GM12878 (cell line): ENCODE data around the gene LSM12. TPM values are rescaled to one million over a fixed set of nuclear protein-coding genes. Genes with fewer than 3 reads are reported as not detected.
"Not testable (repeated sequence)": the region's sequence is repeated elsewhere in the genome, so short reads cannot be mapped to it uniquely, and the experiment has no call there.

Experiments used
- ATAC-seq: fragments of 200-7000 bp; cut with Tn5 transposase; 3 replicates; pipeline ENCODE4 v1.9.1; 2020; ENCODE audit warnings: mild to moderate bottlenecking, moderate library complexity
- BruUV-seq: library from RNA; stranded (reverse); fragments of 400-500 nt; replicated peaks from 2 replicates; lab custom pipeline; 2021; lab: Mats Ljungman, UMichigan
- CTCF ChIA-PET: fragments of 300-600 bp; sonication (Branson Sonifier 250); formaldehyde crosslinking; extraction: SDS; loops from one replicate; lab custom pipeline; 2021; ENCODE audit warnings: inconsistent platforms; lab: Yijun Ruan, JAX
- POLR2A ChIA-PET: fragments of 350-600 bp; formaldehyde crosslinking; extraction: SDS; loops from one replicate; lab custom pipeline; 2021; ENCODE audit warnings: inconsistent platforms; lab: Charles Lee
- RAD21 ChIA-PET: fragments of 300-600 bp; sonication (Branson Sonifier 250); formaldehyde crosslinking; loops from one replicate; lab custom pipeline; 2023; ENCODE audit warnings: antibody characterized with exemption; ENCODE audit not compliant: unreplicated experiment; lab: Charles Lee
- SMC1A ChIA-PET: fragments of 300-600 bp; sonication (Branson Sonifier 250); formaldehyde crosslinking; loops from one replicate; lab custom pipeline; 2023; ENCODE audit not compliant: unreplicated experiment, uncharacterized antibody; lab: Charles Lee
- DNase-seq: peaks from one replicate; pipeline ENCODE4 v3.0.0-alpha.2; 2011; ENCODE audit warnings: low read depth, low spot score
- FAIRE-seq: peaks from 3 replicates; lab custom pipeline; 2011; peaks lifted over from hg19 to GRCh38; lab: Jason Lieb, UNC
- H2AFZ ChIP-seq: 2 replicates; pipeline ENCODE4 v1.6.0; 2011; ENCODE audit warnings: low read depth, low read length, control low read depth; ENCODE audit not compliant: control insufficient read depth
- H3K27ac ChIP-seq: 2 replicates; pipeline ENCODE4 v1.5.1; 2011; ENCODE audit warnings: control low read depth; ENCODE audit not compliant: control insufficient read depth, insufficient read depth
- H3K27me3 ChIP-seq, 2 experiments: replicated peaks in 1 of 2; 2 replicates each; pipeline versions ENCODE4 v1.6.0 to v1.6.1; 2011; ENCODE audit warnings: low read length in 1 of 2; ENCODE audit not compliant: control insufficient read depth in 2 of 2, insufficient read depth in 2 of 2
- H3K36me3 ChIP-seq, 2 experiments: 2 replicates each; pipeline ENCODE4 v1.5.1; 2011; ENCODE audit warnings: low read length in 1 of 2; ENCODE audit not compliant: control insufficient read depth in 2 of 2, insufficient read depth in 2 of 2
- H3K4me1 ChIP-seq: 2 replicates; pipeline ENCODE4 v1.6.1; 2011; ENCODE audit warnings: mild to moderate bottlenecking, low read length, moderate library complexity, mixed read lengths; ENCODE audit not compliant: control insufficient read depth, insufficient read depth
- H3K4me2 ChIP-seq: 2 replicates; pipeline ENCODE4 v1.6.0; 2011; ENCODE audit warnings: control low read depth; ENCODE audit not compliant: control insufficient read depth, insufficient read depth
- H3K4me3 ChIP-seq: fragments of 200-600 bp; sonication (generic); 2 replicates; pipeline ENCODE4 v1.5.1; 2016
- H3K79me2 ChIP-seq: 2 replicates; pipeline ENCODE4 v1.6.0; 2011; ENCODE audit warnings: low read length; ENCODE audit not compliant: control insufficient read depth, insufficient read depth
- H3K9ac ChIP-seq: 2 replicates; pipeline ENCODE4 v1.8.0; 2011; ENCODE audit warnings: low read length, control low read depth, mixed read lengths; ENCODE audit not compliant: control insufficient read depth, insufficient read depth
- H3K9me3 ChIP-seq: replicated peaks from 3 replicates; pipeline ENCODE4 v1.5.1; 2011; ENCODE audit warnings: mild to moderate bottlenecking, low read length; ENCODE audit not compliant: control insufficient read depth, insufficient read depth
- H4K20me1 ChIP-seq: 2 replicates; pipeline ENCODE4 v1.6.0; 2011; ENCODE audit not compliant: control insufficient read depth, insufficient read depth
- BCL11A ChIP-seq: IDR thresholded peaks from 2 replicates; pipeline ENCODE4 v1.6.1; 2011; ENCODE audit warnings: low read depth, low read length
- ESRRA ChIP-seq: IDR thresholded peaks from 2 replicates; pipeline ENCODE4 v1.6.1; 2012; ENCODE audit warnings: mild to moderate bottlenecking, low read length, improper control_type of control experiment
- SIN3A ChIP-seq: IDR thresholded peaks from 2 replicates; pipeline ENCODE4 v1.6.1; 2012; ENCODE audit warnings: low read depth, low read length, improper control_type of control experiment
- WGBS: methylation state at CpG from one replicate; pipeline ENCODE4 v1.1.6; 2016; ENCODE audit warnings: low lambda C conversion rate; ENCODE audit not compliant: insufficient replicate concordance, insufficient coverage; ENCODE audit errors: missing lambda C conversion rate; 5-methylcytosine and 5-hydroxymethylcytosine counted together
- in situ Hi-C: fragments of 300-500 bp; cut with MboI; formaldehyde crosslinking; loops from 9 replicates; pipeline ENCODE4 v1.14.3; 2018; ENCODE audit warnings: mixed read lengths
- intact Hi-C: fragments of 100-400 bp; cut with micrococcal nuclease; formaldehyde crosslinking; loops from one replicate; pipeline ENCODE4 v1.14.2; 2022; ENCODE audit not compliant: unreplicated experiment
- polyA plus RNA-seq, 11 experiments: library from polyadenylated mRNA; depleted of rRNA in 4 of 11; unstranded in 6 of 11; stranded (reverse) in 5 of 11; fragments of >200 nt; fragmentation: Nextera tagmentation in 4 of 11; fragmentation: Illumina TruSeq in 1 of 11; extraction: Ambion mirVana in 4 of 11; extraction: Trizol in 1 of 11; gene quantifications; 1 replicate in 1 of 11; 2 replicates in 10 of 11; pipeline versions ENCODE4 v1.2.1 to v1.2.3, GENCODE V29; 2011 to 2016; ENCODE audit warnings: inconsistent platforms in 2 of 11, missing spikeins in 2 of 11, low read depth in 1 of 11
- total RNA-seq, 4 experiments: library from RNA; depleted of rRNA in 3 of 4; stranded (reverse); fragments of >200 nt in 3 of 4; fragmentation: Illumina TruSeq in 1 of 4; extraction: Trizol in 1 of 4; gene quantifications; 2 replicates each; pipeline versions ENCODE4 v1.2.1 to v1.2.3, GENCODE V29; 2013 to 2021
- TF ChIP-seq, protein P1 (sequence below), 3 experiments: IDR thresholded peaks in 2 of 3; conservative IDR thresholded peaks in 1 of 3; 2 replicates each; pipeline ENCODE4 v1.5.1; 2011; ENCODE audit warnings: low read depth in 3 of 3, low read length in 3 of 3, mild to moderate bottlenecking in 3 of 3, control low read depth in 2 of 3, moderate library complexity in 2 of 3, inconsistent platforms in 1 of 3, mixed read lengths in 1 of 3; ENCODE audit not compliant: control insufficient read depth in 2 of 3, insufficient read depth in 1 of 3; ENCODE audit errors: extremely low read depth in 1 of 3

LSM12 gene
- total and polyA plus RNA-seq, 10 of the 15 experiments (the other 5 are each of a cell fraction or from before 2014, with no cell fraction given), result 51.1 to 206 (median 70.8) TPM

DNA sequence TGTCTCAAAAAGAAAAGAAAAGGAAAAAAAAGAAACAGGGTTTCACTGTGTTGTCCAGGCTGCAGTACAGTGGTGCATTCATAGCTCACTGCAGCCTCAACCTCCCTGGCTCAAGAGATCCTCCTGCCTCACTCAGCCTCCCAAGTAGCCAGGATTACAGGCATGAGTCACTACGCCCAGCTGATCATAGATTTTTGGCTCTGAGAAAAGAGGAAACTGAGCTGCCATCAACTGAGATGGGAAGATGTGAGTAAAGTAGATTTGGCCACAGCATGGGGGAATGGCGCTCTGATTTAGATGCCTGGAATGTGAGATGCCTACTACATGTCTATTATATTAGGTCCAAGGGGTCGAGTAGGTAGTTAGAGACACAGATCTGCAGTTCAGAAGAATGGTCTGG, 67.9 kb downstream of the LSM12 start:
- no TSS peak for BruUV-seq
- DNase-seq (no peak), FAIRE-seq (no peak), ATAC-seq (no peak)
- TF ChIP-seq BCL11A (no peak), SIN3A (no peak), ESRRA (no peak)
- TF ChIP-seq, protein P1, sequence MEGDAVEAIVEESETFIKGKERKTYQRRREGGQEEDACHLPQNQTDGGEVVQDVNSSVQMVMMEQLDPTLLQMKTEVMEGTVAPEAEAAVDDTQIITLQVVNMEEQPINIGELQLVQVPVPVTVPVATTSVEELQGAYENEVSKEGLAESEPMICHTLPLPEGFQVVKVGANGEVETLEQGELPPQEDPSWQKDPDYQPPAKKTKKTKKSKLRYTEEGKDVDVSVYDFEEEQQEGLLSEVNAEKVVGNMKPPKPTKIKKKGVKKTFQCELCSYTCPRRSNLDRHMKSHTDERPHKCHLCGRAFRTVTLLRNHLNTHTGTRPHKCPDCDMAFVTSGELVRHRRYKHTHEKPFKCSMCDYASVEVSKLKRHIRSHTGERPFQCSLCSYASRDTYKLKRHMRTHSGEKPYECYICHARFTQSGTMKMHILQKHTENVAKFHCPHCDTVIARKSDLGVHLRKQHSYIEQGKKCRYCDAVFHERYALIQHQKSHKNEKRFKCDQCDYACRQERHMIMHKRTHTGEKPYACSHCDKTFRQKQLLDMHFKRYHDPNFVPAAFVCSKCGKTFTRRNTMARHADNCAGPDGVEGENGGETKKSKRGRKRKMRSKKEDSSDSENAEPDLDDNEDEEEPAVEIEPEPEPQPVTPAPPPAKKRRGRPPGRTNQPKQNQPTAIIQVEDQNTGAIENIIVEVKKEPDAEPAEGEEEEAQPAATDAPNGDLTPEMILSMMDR (IDR thresholded peaks at IDR 0.05 in 2 of 3, conservative IDR thresholded peaks at IDR 0.05 in 1 of 3; ENCODE audit: control insufficient read depth in 2 of 3, extremely low read depth in 1 of 3, insufficient read depth in 1 of 3, low read depth in 3 of 3, low read length in 3 of 3), result no peak
- Histone ChIP-seq H3K9me3 (no peaks in the 10 kb centered on the region), H3K79me2 (no peaks in the 10 kb centered on the region), H3K4me2 (no peak overlapping the region), H3K9ac (no peak overlapping the region), H3K36me3 (no peaks in the 10 kb centered on the region), H4K20me1 (no peaks in the 10 kb centered on the region), H2AFZ (no peak overlapping the region), H3K27me3 (peaks cover 4 to 6% of the 10 kb centered on the region in 2 experiments; a peak in 3 of 4 replicates), H3K4me3 (no peak overlapping the region), H3K4me1 (no peaks in the 10 kb centered on the region), H3K27ac (no peak overlapping the region)
- RAD21 ChIA-PET, result interaction anchor here (1.3 kb wide), 1 partner anchor 55 kb away, joined by 4 read pairs; no protein-coding TSS in a partner anchor
- intact Hi-C loops, result loop anchor here (10.0 kb wide), 1 partner anchor 124 kb away; no protein-coding TSS in a partner anchor
- POLR2A ChIA-PET, result no interaction called here
- SMC1A ChIA-PET, result interaction anchor here (0.9 kb wide), 1 partner anchor 55 kb away, joined by 5 read pairs; no protein-coding TSS in a partner anchor
- in situ Hi-C loops, result no loop called here
- CTCF ChIA-PET, result interaction anchor here (1.0 to 1.4 kb wide), 3 partner anchors 55 to 188 kb away, joined by 3 read pairs; no protein-coding TSS in a partner anchor
- 8% methylated on average over 3 of the region's 3 CpGs for WGBS

DNA sequence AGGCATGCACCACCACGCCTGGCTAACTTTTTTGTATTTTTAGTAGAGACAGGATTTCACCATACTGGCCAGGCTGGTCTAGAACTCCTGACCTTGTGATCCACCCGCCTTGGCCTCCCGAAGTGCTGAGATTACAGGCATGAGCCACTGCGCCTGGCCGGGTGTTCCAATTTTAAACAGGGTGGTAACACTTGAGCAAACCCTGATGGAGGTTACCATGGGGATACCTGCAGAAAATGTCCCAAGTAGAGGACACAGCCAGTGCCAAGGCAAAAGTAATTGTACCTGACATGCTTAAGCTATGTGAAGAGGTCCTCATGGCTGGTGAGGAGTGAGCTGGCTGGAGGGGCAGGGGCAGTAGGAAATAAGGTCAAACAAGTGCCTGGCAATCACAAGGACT, 69.3 kb downstream of the LSM12 start:
- H4K20me1 ChIP-seq, H3K36me3 ChIP-seq, in situ Hi-C loops, ATAC-seq, H3K79me2 ChIP-seq, DNase-seq, H3K9me3 ChIP-seq, FAIRE-seq, H3K27ac ChIP-seq, H3K4me2 ChIP-seq, H3K4me1 ChIP-seq, BruUV-seq, H3K9ac ChIP-seq, H3K27me3 ChIP-seq, POLR2A ChIA-PET, H2AFZ ChIP-seq, H3K4me3 ChIP-seq: not testable (repeated sequence)
- intact Hi-C loops, result loop anchor here (10.0 kb wide), 1 partner anchor 122 kb away; no protein-coding TSS in a partner anchor
- WGBS, result 11% methylated on average over 5 of the region's 5 CpGs
- SMC1A ChIA-PET, result interaction anchor here (2.1 kb wide), 1 partner anchor 54 kb away, joined by 6 read pairs; no protein-coding TSS in a partner anchor
- RAD21 ChIA-PET, result interaction anchor here (1.1 to 1.3 kb wide), 2 partner anchors 53 to 171 kb away, joined by 3 read pairs; no protein-coding TSS in a partner anchor
- CTCF ChIA-PET, result interaction anchor here (0.7 to 5.0 kb wide), 3 partner anchors 54 to 119 kb away, joined by 3 to 42 read pairs (median 6); partner anchors contain the start of gene PPY
